ENCODE results near the gene FAM50B. TPM values are rescaled to one million over a fixed set of nuclear protein-coding genes. Genes with fewer than 3 reads are reported as not detected.

The FAM50B gene
- total RNA-seq, 1 experiment from 2014 or later, result 3.3 TPM

DNA sequence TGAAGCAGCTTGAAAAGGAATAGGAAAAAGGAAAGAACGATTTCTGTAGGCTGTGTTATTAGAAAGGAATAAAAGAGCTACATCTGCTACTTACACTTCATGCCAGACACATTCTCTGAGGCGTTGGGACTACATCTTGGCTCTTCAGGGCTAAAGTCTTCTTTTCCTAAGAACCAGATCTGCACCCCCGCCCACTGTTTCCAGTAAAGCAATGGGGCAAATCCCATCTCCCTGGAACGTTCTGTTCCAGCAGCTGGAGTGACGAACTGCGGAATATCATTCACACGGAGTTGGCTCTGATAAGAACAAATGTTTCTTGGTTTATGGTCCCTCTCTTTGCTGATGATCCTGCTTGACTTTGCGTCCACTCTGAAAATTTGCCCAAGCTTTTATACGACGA, 26.9 kb downstream of the FAM50B start:
- Histone ChIP-seq H2BK120ac (ENCODE audit: low read depth, low read length, poor library complexity, severe bottlenecking) (no peak overlapping the region), H3K4ac (ENCODE audit: low read depth, low read length) (no peak overlapping the region), H3K79me2 (ENCODE audit: insufficient read depth, low read length) (no peaks in the 10 kb centered on the region), H3K27ac (ENCODE audit: insufficient read length, low read depth, low read length) (no peak overlapping the region), H3K56ac (ENCODE audit: insufficient read length, low read depth, low read length) (no peak overlapping the region), H3K27me3 (ENCODE audit: insufficient read depth, low read length) (no peaks in the 10 kb centered on the region), H2BK12ac (ENCODE audit: insufficient read length, low read depth, low read length) (no peak overlapping the region), H3K9ac (ENCODE audit: extremely low read depth, insufficient read length, low read length) (no peak overlapping the region), H3K14ac (ENCODE audit: insufficient read depth, low read length) (no peak overlapping the region), H4K5ac (ENCODE audit: insufficient read length, low read depth, low read length) (no peak overlapping the region), H4K8ac (replicated peaks; ENCODE audit: insufficient read length, low read depth, low read length) (no peak overlapping the region), H3K4me1 (ENCODE audit: insufficient read depth, low read length) (no peaks in the 10 kb centered on the region), H3K79me1 (ENCODE audit: insufficient read depth, low read depth, low read length, poor library complexity, severe bottlenecking) (no peaks in the 10 kb centered on the region), H3K4me2 (ENCODE audit: insufficient read depth, insufficient read length, low read length) (no peak overlapping the region), H2BK5ac (ENCODE audit: insufficient read length, low read length) (no peak overlapping the region), H3K23ac (ENCODE audit: insufficient read length, low read depth, low read length) (no peak overlapping the region), H2BK15ac (ENCODE audit: low read depth, low read length) (no peak overlapping the region), H2AFZ (ENCODE audit: low read length) (no peak overlapping the region), H3K18ac (ENCODE audit: insufficient read length, low read depth, low read length) (no peak overlapping the region), H3K9me3 (ENCODE audit: control insufficient read depth, low read depth, low read length) (no peaks in the 10 kb centered on the region), H3K23me2 (ENCODE audit: insufficient read length, low read depth, low read length, poor library complexity, severe bottlenecking) (no peaks in the 10 kb centered on the region), H4K91ac (ENCODE audit: insufficient read length, low read depth, low read length) (no peak overlapping the region), H2BK20ac (ENCODE audit: low read depth, low read length, poor library complexity, severe bottlenecking) (no peak overlapping the region), H4K20me1 (ENCODE audit: control insufficient read depth, insufficient read depth, insufficient read length) (no peaks in the 10 kb centered on the region), H3T11ph (ENCODE audit: low read length) (no peak overlapping the region), H2AK5ac (ENCODE audit: insufficient read length, low read length) (no peak overlapping the region)
- TF ChIP-seq, protein P1, sequence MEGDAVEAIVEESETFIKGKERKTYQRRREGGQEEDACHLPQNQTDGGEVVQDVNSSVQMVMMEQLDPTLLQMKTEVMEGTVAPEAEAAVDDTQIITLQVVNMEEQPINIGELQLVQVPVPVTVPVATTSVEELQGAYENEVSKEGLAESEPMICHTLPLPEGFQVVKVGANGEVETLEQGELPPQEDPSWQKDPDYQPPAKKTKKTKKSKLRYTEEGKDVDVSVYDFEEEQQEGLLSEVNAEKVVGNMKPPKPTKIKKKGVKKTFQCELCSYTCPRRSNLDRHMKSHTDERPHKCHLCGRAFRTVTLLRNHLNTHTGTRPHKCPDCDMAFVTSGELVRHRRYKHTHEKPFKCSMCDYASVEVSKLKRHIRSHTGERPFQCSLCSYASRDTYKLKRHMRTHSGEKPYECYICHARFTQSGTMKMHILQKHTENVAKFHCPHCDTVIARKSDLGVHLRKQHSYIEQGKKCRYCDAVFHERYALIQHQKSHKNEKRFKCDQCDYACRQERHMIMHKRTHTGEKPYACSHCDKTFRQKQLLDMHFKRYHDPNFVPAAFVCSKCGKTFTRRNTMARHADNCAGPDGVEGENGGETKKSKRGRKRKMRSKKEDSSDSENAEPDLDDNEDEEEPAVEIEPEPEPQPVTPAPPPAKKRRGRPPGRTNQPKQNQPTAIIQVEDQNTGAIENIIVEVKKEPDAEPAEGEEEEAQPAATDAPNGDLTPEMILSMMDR (conservative IDR thresholded peaks at IDR 0.05), result no peak
- no CpG with 5 or more reads among the region's 10 CpGs for WGBS (ENCODE audit: extremely low coverage, insufficient read length, low lambda C conversion rate)
- Mint-ChIP-seq H3K27me3 (ENCODE audit: low read depth) (peaks cover 3% of the 10 kb centered on the region), H3K4me3 (no peak overlapping the region), H3K9me3 (peaks cover under 1% of the 10 kb centered on the region in 2 experiments; a peak in 4 of 5 replicates), H3K27ac (no peak overlapping the region), H3K4me1 (no peaks in the 10 kb centered on the region), H3K36me3 (ENCODE audit: insufficient read depth in 1 of 3, low read depth in 3 of 3) (peaks cover 0 to under 1% (median under 1%) of the 10 kb centered on the region in 3 experiments; a peak in 2 of 7 replicates)
- DNase-seq, result no peak
